SK-N-SH (cell line): ENCODE results near the gene ZNF783. TPM values are rescaled to one million over a fixed set of nuclear protein-coding genes. Genes with fewer than 3 reads are reported as not detected.
"Not testable (repeated sequence)": the region's sequence is repeated elsewhere in the genome, so short reads cannot be mapped to it uniquely, and the experiment has no call there.

Experiments used
- CTCF ChIA-PET: fragments of 300-600, 350-600 bp; formaldehyde crosslinking; extraction: SDS; loops from one replicate; lab custom pipeline; 2021; lab: Yijun Ruan, JAX
- POLR2A ChIA-PET: fragments of 350-600 bp; sonication (Branson Sonifier 250); formaldehyde crosslinking; extraction: SDS; loops from one replicate; lab custom pipeline; 2020; ENCODE audit warnings: antibody characterized with exemption, inconsistent platforms; lab: Yijun Ruan, JAX
- DNase-seq: peaks from one replicate; pipeline ENCODE4 v3.0.0; 2012
- H2AFZ ChIP-seq: fragments of 200-600 bp; sonication (generic); 2 replicates; pipeline ENCODE4 v1.8.1; 2016; ENCODE audit warnings: antibody characterized with exemption, mild to moderate bottlenecking, low read depth
- H3F3A ChIP-seq: fragments of 200-600 bp; sonication (generic); replicated peaks from 2 replicates; pipeline ENCODE3; 2016; ENCODE audit warnings: antibody characterized with exemption, mild to moderate bottlenecking; ENCODE audit not compliant: insufficient read depth
- H3K27ac ChIP-seq, 2 experiments: fragments of 200-500 bp in 1 of 2; fragments of 200-600 bp in 1 of 2; sonication (Bioruptor generic) in 1 of 2; sonication (generic), shearing (Covaris generic) in 1 of 2; 2 replicates each; pipeline versions ENCODE4 v1.5.1 to v1.6.1; 2014 to 2016; ENCODE audit warnings: low read depth in 2 of 2, inconsistent platforms in 1 of 2, low read length in 1 of 2, mild to moderate bottlenecking in 1 of 2, mixed read lengths in 1 of 2
- H3K27me3 ChIP-seq: fragments of 200-600 bp; sonication (generic), shearing (Covaris generic); 2 replicates; pipeline ENCODE4 v1.6.1; 2016; ENCODE audit warnings: mixed run types; ENCODE audit not compliant: insufficient read depth
- H3K36me3 ChIP-seq, 2 experiments: fragments of 200-500 bp in 1 of 2; fragments of 200-600 bp in 1 of 2; sonication (Bioruptor generic) in 1 of 2; sonication (generic) in 1 of 2; replicated peaks in 1 of 2; 2 replicates each; pipeline versions ENCODE3 to v1.5.1; 2014 to 2016; ENCODE audit warnings: low read length in 1 of 2, mild to moderate bottlenecking in 1 of 2; ENCODE audit not compliant: insufficient read depth in 2 of 2, control insufficient read depth in 1 of 2
- H3K4me1 ChIP-seq, 2 experiments: fragments of 200-500 bp in 1 of 2; fragments of 200-600 bp in 1 of 2; sonication (Bioruptor generic) in 1 of 2; sonication (generic), shearing (Covaris generic) in 1 of 2; 2 replicates each; pipeline versions ENCODE4 v1.5.1 to v1.6.1; 2014 to 2016; ENCODE audit warnings: low read depth in 1 of 2, low read length in 1 of 2, mixed run types in 1 of 2; ENCODE audit not compliant: insufficient read depth in 2 of 2, control insufficient read depth in 1 of 2
- H3K4me2 ChIP-seq: fragments of 200-600 bp; sonication (generic), shearing (Covaris generic); 2 replicates; pipeline ENCODE4 v1.6.1; 2017; ENCODE audit warnings: mixed run types
- H3K4me3 ChIP-seq, 2 experiments: fragments of 200-500 bp in 1 of 2; fragments of 200-600 bp in 1 of 2; sonication (Bioruptor generic) in 1 of 2; sonication (generic), shearing (Covaris generic) in 1 of 2; 2 replicates each; pipeline versions ENCODE4 v1.5.1 to v1.8.1; 2014 to 2016; ENCODE audit warnings: low read depth in 2 of 2, inconsistent platforms in 1 of 2, low read length in 1 of 2, mild to moderate bottlenecking in 1 of 2, mixed read lengths in 1 of 2, moderate library complexity in 1 of 2
- H3K79me2 ChIP-seq: fragments of 200-600 bp; sonication (generic); 2 replicates; pipeline ENCODE4 v1.8.1; 2017; ENCODE audit warnings: mild to moderate bottlenecking; ENCODE audit not compliant: insufficient read depth
- H3K9ac ChIP-seq: fragments of 200-600 bp; sonication (generic); 2 replicates; pipeline ENCODE4 v1.6.1; 2017; ENCODE audit warnings: mixed run types
- H3K9me2 ChIP-seq: fragments of 200-600 bp; sonication (generic); 2 replicates; pipeline ENCODE4 v1.6.1; 2017; ENCODE audit warnings: mixed run types
- H3K9me3 ChIP-seq: fragments of 200-600 bp; sonication (generic); 2 replicates; pipeline ENCODE4 v1.6.1; 2017; ENCODE audit warnings: mixed run types, mild to moderate bottlenecking, moderate library complexity
- H4K20me1 ChIP-seq: fragments of 200-600 bp; sonication (generic); 2 replicates; pipeline ENCODE4 v1.6.1; 2017; ENCODE audit warnings: mild to moderate bottlenecking, mixed run types; ENCODE audit not compliant: insufficient read depth
- CHD2 ChIP-seq: fragments of 150-350 bp; IDR thresholded peaks from 2 replicates; pipeline ENCODE4 v1.6.1; 2018; ENCODE audit warnings: low read length; ENCODE audit not compliant: partially characterized antibody
- EP300 ChIP-seq, 2 experiments: IDR thresholded peaks; 2 replicates each; pipeline versions ENCODE4 v1.4.0 to v1.6.1; 2012; ENCODE audit warnings: borderline replicate concordance in 1 of 2, low read depth in 1 of 2, low read length in 1 of 2
- FOSL2 ChIP-seq: IDR thresholded peaks from 2 replicates; pipeline ENCODE4 v1.4.0; 2012; ENCODE audit warnings: low read depth, mild to moderate bottlenecking, moderate library complexity, borderline replicate concordance
- JUND ChIP-seq: IDR thresholded peaks from 2 replicates; pipeline ENCODE4 v1.4.0; 2012
- MAX ChIP-seq: IDR thresholded peaks from 2 replicates; pipeline ENCODE4 v1.4.0; 2012; ENCODE audit warnings: low read depth
- NFIC ChIP-seq: IDR thresholded peaks from 2 replicates; pipeline ENCODE4 v1.4.0; 2012; ENCODE audit warnings: borderline replicate concordance
- PBX3 ChIP-seq: IDR thresholded peaks from 2 replicates; pipeline ENCODE4; 2012
- POLR2AphosphoS5 ChIP-seq: IDR thresholded peaks from 2 replicates; pipeline ENCODE4 v1.6.1; 2012; ENCODE audit warnings: low read depth, low read length
- RAD21 ChIP-seq: IDR thresholded peaks from 2 replicates; pipeline ENCODE4 v1.6.1; 2012; ENCODE audit warnings: mild to moderate bottlenecking, low read length
- RCOR1 ChIP-seq: fragments of 150-350 bp; IDR thresholded peaks from 2 replicates; pipeline ENCODE4 v1.6.1; 2017; ENCODE audit warnings: antibody characterized with exemption, low read length
- TCF12 ChIP-seq: IDR thresholded peaks from 2 replicates; pipeline ENCODE4 v1.4.0; 2012
- TEAD4 ChIP-seq: IDR thresholded peaks from 2 replicates; pipeline ENCODE4 v1.4.0; 2012; ENCODE audit warnings: mild to moderate bottlenecking, borderline replicate concordance; ENCODE audit not compliant: insufficient read depth
- YY1 ChIP-seq: IDR thresholded peaks from 2 replicates; pipeline ENCODE4 v1.4.0; 2012; ENCODE audit warnings: low read depth, mild to moderate bottlenecking
- WGBS: methylation state at CpG from one replicate; pipeline ENCODE4 v1.1.6; 2017; ENCODE audit warnings: low lambda C conversion rate; 5-methylcytosine and 5-hydroxymethylcytosine counted together
- polyA plus RNA-seq, 3 experiments: library from polyadenylated mRNA; depleted of rRNA; stranded (reverse); fragments of >200 nt; gene quantifications; 2 replicates each; pipeline ENCODE4 v1.2.3, GENCODE V29; 2012
- TF ChIP-seq, protein P1 (sequence below): IDR thresholded peaks from 2 replicates; pipeline ENCODE4 v1.4.0; 2012; ENCODE audit warnings: low read depth, borderline replicate concordance
- TF ChIP-seq, protein P2 (sequence below): fragments of 200-600 bp; sonication (generic); IDR thresholded peaks from 2 replicates; pipeline ENCODE4 v1.6.1; 2017; ENCODE audit warnings: antibody characterized with exemption, mild to moderate bottlenecking, moderate library complexity

The ZNF783 gene
- polyA plus RNA-seq, 1 of the 3 experiments (the other 2 are of a cell fraction): 12.5 TPM

GRCh38 chr7:149232362-149232761 lies 29.6 kb upstream of the ZNF783 start:
- ChIA-PET POLR2A (no interaction called here), CTCF (interaction anchor here (1.1 to 1.8 kb wide), 4 partner anchors 22 to 228 kb away, joined by 3 to 5 read pairs (median 4); partner anchors contain the start of genes ZNF777 and ZNF783)
- Histone ChIP-seq H3K9me3 (no peaks in the 10 kb centered on the region), H3K36me3 (no peaks in the 10 kb centered on the region), H2AFZ (0 out of 2 replicates have a peak overlapping the region, but pooled peaks have one; percentile 0), H3K79me2 (no peaks in the 10 kb centered on the region), H3F3A (peaks cover 38% of the 10 kb centered on the region), H3K4me1 (peaks cover 0 to 16% of the 10 kb centered on the region in 2 experiments; a peak in 3 of 4 replicates), H4K20me1 (no peaks in the 10 kb centered on the region), H3K4me2 (peak overlapping the region; percentile 56; the same call in 1 of the 2 replicates), H3K27ac (peak overlapping the region in 1 of 2 experiments; percentile 94; a peak in 2 of 4 replicates), H3K9ac (no peak overlapping the region), H3K27me3 (no peaks in the 10 kb centered on the region), H3K9me2 (no peaks in the 10 kb centered on the region), H3K4me3 (no peak overlapping the region)
- TF ChIP-seq PBX3 (no peak), RAD21 (no peak), CHD2 (no peak), RCOR1 (no peak)
- no peak for DNase-seq
- WGBS: 49% methylated on average over 2 of the region's 2 CpGs

DNA sequence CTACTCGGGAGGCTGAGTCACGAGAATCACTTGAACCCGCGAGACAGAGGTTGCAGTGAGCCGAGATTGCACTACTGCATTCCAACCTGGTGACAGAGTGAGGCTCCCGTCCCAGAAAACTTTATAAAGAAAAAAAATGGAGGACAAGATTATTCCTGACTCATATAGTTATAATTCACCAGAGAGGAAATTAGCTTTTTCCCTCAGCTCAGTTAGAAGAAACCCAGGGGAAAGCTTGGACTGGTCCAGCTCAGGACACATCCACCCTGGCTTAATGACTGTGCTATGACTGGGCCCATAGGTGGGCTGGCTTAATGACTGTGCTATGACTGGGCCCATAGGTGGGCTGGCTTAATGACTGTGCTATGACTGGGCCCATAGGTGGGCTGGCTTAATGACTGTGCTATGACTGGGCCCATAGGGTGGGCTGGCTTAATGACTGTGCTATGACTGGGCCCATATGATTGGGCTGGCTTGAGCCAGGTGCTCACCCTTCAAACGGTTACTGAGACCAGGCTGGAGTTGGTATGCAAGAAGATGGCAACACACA lies 28.3 kb upstream of the ZNF783 start:
- Histone ChIP-seq H3K27ac (peak overlapping the region in 1 of 2 experiments; percentile 94; a peak in 2 of 4 replicates), H3K9ac (peak overlapping the region; percentile 69)
- TF ChIP-seq TEAD4: peak; percentile 83
- TF ChIP-seq JUND: peak; percentile 77; the same call in 1 of the 2 replicates
- TF ChIP-seq FOSL2: peak; percentile 90
- TF ChIP-seq, protein P1, sequence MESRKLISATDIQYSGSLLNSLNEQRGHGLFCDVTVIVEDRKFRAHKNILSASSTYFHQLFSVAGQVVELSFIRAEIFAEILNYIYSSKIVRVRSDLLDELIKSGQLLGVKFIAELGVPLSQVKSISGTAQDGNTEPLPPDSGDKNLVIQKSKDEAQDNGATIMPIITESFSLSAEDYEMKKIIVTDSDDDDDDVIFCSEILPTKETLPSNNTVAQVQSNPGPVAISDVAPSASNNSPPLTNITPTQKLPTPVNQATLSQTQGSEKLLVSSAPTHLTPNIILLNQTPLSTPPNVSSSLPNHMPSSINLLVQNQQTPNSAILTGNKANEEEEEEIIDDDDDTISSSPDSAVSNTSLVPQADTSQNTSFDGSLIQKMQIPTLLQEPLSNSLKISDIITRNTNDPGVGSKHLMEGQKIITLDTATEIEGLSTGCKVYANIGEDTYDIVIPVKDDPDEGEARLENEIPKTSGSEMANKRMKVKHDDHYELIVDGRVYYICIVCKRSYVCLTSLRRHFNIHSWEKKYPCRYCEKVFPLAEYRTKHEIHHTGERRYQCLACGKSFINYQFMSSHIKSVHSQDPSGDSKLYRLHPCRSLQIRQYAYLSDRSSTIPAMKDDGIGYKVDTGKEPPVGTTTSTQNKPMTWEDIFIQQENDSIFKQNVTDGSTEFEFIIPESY: peak; percentile 94
- TF ChIP-seq EP300 (IDR thresholded peaks at IDR 0.05; ENCODE audit: borderline replicate concordance in 1 of 2, low read depth in 1 of 2, low read length in 1 of 2): peak in 1 of 2 experiments; percentile 52; a peak in 1 of 4 replicates
- TF ChIP-seq MAX: peak; percentile 71
- peak; percentile 70; the same call in 1 of the 2 replicates for TF ChIP-seq POLR2AphosphoS5
- TF ChIP-seq NFIC: peak; percentile 26; the same call in 1 of the 2 replicates
- TF ChIP-seq TCF12: peak; percentile 78
- TF ChIP-seq, protein P2, sequence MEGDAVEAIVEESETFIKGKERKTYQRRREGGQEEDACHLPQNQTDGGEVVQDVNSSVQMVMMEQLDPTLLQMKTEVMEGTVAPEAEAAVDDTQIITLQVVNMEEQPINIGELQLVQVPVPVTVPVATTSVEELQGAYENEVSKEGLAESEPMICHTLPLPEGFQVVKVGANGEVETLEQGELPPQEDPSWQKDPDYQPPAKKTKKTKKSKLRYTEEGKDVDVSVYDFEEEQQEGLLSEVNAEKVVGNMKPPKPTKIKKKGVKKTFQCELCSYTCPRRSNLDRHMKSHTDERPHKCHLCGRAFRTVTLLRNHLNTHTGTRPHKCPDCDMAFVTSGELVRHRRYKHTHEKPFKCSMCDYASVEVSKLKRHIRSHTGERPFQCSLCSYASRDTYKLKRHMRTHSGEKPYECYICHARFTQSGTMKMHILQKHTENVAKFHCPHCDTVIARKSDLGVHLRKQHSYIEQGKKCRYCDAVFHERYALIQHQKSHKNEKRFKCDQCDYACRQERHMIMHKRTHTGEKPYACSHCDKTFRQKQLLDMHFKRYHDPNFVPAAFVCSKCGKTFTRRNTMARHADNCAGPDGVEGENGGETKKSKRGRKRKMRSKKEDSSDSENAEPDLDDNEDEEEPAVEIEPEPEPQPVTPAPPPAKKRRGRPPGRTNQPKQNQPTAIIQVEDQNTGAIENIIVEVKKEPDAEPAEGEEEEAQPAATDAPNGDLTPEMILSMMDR: 0 out of 2 replicates have a peak, but pooled peaks have one; percentile 6
- TF ChIP-seq PBX3: peak; percentile 41; the same call in 1 of the 2 replicates
- peak; percentile 78; the same call in 1 of the 2 replicates for TF ChIP-seq YY1
- TF ChIP-seq, all 33 proteins: peak for 12; not testable (repeated sequence) for 21
- H3K9me2 ChIP-seq, H3K4me3 ChIP-seq, POLR2A ChIA-PET, DNase-seq, H3K36me3 ChIP-seq, H3K9me3 ChIP-seq, H4K20me1 ChIP-seq, H3K79me2 ChIP-seq, H3K27me3 ChIP-seq: not testable (repeated sequence)
- CTCF ChIA-PET: interaction anchor here (0.8 to 1.8 kb wide), 3 partner anchors 18 to 189 kb away, joined by 3 to 5 read pairs (median 3); no protein-coding TSS in a partner anchor
- Histone ChIP-seq H3F3A (peaks cover 40% of the 10 kb centered on the region), H3K4me1 (peaks cover 0 to 16% of the 10 kb centered on the region in 2 experiments; a peak in 3 of 4 replicates), H3K4me2 (peak overlapping the region; percentile 56), H2AFZ (peak overlapping the region; percentile 77)
- WGBS: 8% methylated on average over 7 of the region's 7 CpGs
